PFSK-1 (cell line): Measurements from ENCODE around the gene SRGAP3.

Source experiments
- FOXP2 ChIP-seq: optimal IDR thresholded peaks from 2 replicates; pipeline ENCODE3; 2011; ENCODE audit warnings: borderline replicate concordance, control low read depth, inconsistent platforms; ENCODE audit not compliant: insufficient read depth; ENCODE audit errors: extremely low read length, extremely low read depth
- POLR2AphosphoS5 ChIP-seq: IDR thresholded peaks from 2 replicates; pipeline ENCODE4 v1.6.1; 2012; ENCODE audit warnings: low read depth, mild to moderate bottlenecking, control low read depth, low read length, moderate library complexity
- REST ChIP-seq, 2 experiments: IDR thresholded peaks; 2 replicates each; pipeline versions ENCODE4 v1.6.1 to v1.8.0; 2011 to 2012; ENCODE audit warnings: low read depth in 2 of 2, low read length in 2 of 2, control low read depth in 1 of 2, inconsistent platforms in 1 of 2, mild to moderate bottlenecking in 1 of 2, moderate library complexity in 1 of 2; ENCODE audit not compliant: insufficient read depth in 1 of 2
- SIN3A ChIP-seq: IDR thresholded peaks from 2 replicates; pipeline ENCODE4 v1.6.1; 2012; ENCODE audit warnings: mild to moderate bottlenecking, low read length, moderate library complexity, borderline replicate concordance; ENCODE audit not compliant: insufficient read depth
- TAF1 ChIP-seq: IDR thresholded peaks from 2 replicates; pipeline ENCODE4 v1.6.1; 2012; ENCODE audit warnings: low read length, control low read depth, borderline replicate concordance; ENCODE audit not compliant: insufficient read depth

The SRGAP3 gene

GRCh38 chr3:9279966-9280365 lies 30.5 kb upstream of the SRGAP3 start:
- no peak for TF ChIP-seq TAF1
- no peak for TF ChIP-seq REST (IDR thresholded peaks at IDR 0.05; ENCODE audit: insufficient read depth in 1 of 2, low read depth in 2 of 2, low read length in 2 of 2)
- TF ChIP-seq SIN3A: no peak
- no peak for TF ChIP-seq FOXP2
- TF ChIP-seq POLR2AphosphoS5: no peak

- TF ChIP-seq POLR2AphosphoS5 (no peak), REST (IDR thresholded peaks at IDR 0.05; ENCODE audit: insufficient read depth in 1 of 2, low read depth in 2 of 2, low read length in 2 of 2) (no peak), TAF1 (no peak), FOXP2 (no peak)
Measured at GRCh38 chr3:9278498-9278897, 29.1 kb upstream of the SRGAP3 start.

- TF ChIP-seq POLR2AphosphoS5 (no peak), FOXP2 (no peak), TAF1 (no peak), SIN3A (no peak), REST (IDR thresholded peaks at IDR 0.05; ENCODE audit: insufficient read depth in 1 of 2, low read depth in 2 of 2, low read length in 2 of 2) (no peak)
Measured at GRCh38 chr3:9278085-9278484, 28.6 kb upstream of the SRGAP3 start.

GRCh38 chr3:9276761-9277370 lies 27.4 kb upstream of the SRGAP3 start:
- no peak for TF ChIP-seq POLR2AphosphoS5
- no peak for TF ChIP-seq REST (IDR thresholded peaks at IDR 0.05; ENCODE audit: insufficient read depth in 1 of 2, low read depth in 2 of 2, low read length in 2 of 2)
- TF ChIP-seq FOXP2: no peak
- TF ChIP-seq SIN3A: no peak
- no peak for TF ChIP-seq TAF1

GRCh38 chr3:9271903-9272302 lies 22.5 kb upstream of the SRGAP3 start:
- TF ChIP-seq FOXP2: no peak
- no peak for TF ChIP-seq POLR2AphosphoS5
- TF ChIP-seq SIN3A: no peak
- TF ChIP-seq TAF1: no peak
- TF ChIP-seq REST (IDR thresholded peaks at IDR 0.05; ENCODE audit: insufficient read depth in 1 of 2, low read depth in 2 of 2, low read length in 2 of 2): no peak
